SK-N-SH (cell line): Measurements from ENCODE around the gene AQP9. TPM values are rescaled to one million over a fixed set of nuclear protein-coding genes. Genes with fewer than 3 reads are reported as not detected.

Experiments
- CTCF ChIA-PET: fragments of 300-600, 350-600 bp; formaldehyde crosslinking; extraction: SDS; loops from one replicate; lab custom pipeline; 2021; lab: Yijun Ruan, JAX
- POLR2A ChIA-PET: fragments of 350-600 bp; sonication (Branson Sonifier 250); formaldehyde crosslinking; extraction: SDS; loops from one replicate; lab custom pipeline; 2020; ENCODE audit warnings: antibody characterized with exemption, inconsistent platforms; lab: Yijun Ruan, JAX
- DNase-seq: peaks from one replicate; pipeline ENCODE4 v3.0.0; 2012
- H2AFZ ChIP-seq: fragments of 200-600 bp; sonication (generic); 2 replicates; pipeline ENCODE4 v1.8.1; 2016; ENCODE audit warnings: antibody characterized with exemption, mild to moderate bottlenecking, low read depth
- H3F3A ChIP-seq: fragments of 200-600 bp; sonication (generic); replicated peaks from 2 replicates; pipeline ENCODE3; 2016; ENCODE audit warnings: antibody characterized with exemption, mild to moderate bottlenecking; ENCODE audit not compliant: insufficient read depth
- H3K27ac ChIP-seq, 2 experiments: fragments of 200-500 bp in 1 of 2; fragments of 200-600 bp in 1 of 2; sonication (Bioruptor generic) in 1 of 2; sonication (generic), shearing (Covaris generic) in 1 of 2; 2 replicates each; pipeline versions ENCODE4 v1.5.1 to v1.6.1; 2014 to 2016; ENCODE audit warnings: low read depth in 2 of 2, inconsistent platforms in 1 of 2, low read length in 1 of 2, mild to moderate bottlenecking in 1 of 2, mixed read lengths in 1 of 2
- H3K27me3 ChIP-seq: fragments of 200-600 bp; sonication (generic), shearing (Covaris generic); 2 replicates; pipeline ENCODE4 v1.6.1; 2016; ENCODE audit warnings: mixed run types; ENCODE audit not compliant: insufficient read depth
- H3K36me3 ChIP-seq, 2 experiments: fragments of 200-500 bp in 1 of 2; fragments of 200-600 bp in 1 of 2; sonication (Bioruptor generic) in 1 of 2; sonication (generic) in 1 of 2; replicated peaks in 1 of 2; 2 replicates each; pipeline versions ENCODE3 to v1.5.1; 2014 to 2016; ENCODE audit warnings: low read length in 1 of 2, mild to moderate bottlenecking in 1 of 2; ENCODE audit not compliant: insufficient read depth in 2 of 2, control insufficient read depth in 1 of 2
- H3K4me1 ChIP-seq, 2 experiments: fragments of 200-500 bp in 1 of 2; fragments of 200-600 bp in 1 of 2; sonication (Bioruptor generic) in 1 of 2; sonication (generic), shearing (Covaris generic) in 1 of 2; 2 replicates each; pipeline versions ENCODE4 v1.5.1 to v1.6.1; 2014 to 2016; ENCODE audit warnings: low read depth in 1 of 2, low read length in 1 of 2, mixed run types in 1 of 2; ENCODE audit not compliant: insufficient read depth in 2 of 2, control insufficient read depth in 1 of 2
- H3K4me2 ChIP-seq: fragments of 200-600 bp; sonication (generic), shearing (Covaris generic); 2 replicates; pipeline ENCODE4 v1.6.1; 2017; ENCODE audit warnings: mixed run types
- H3K4me3 ChIP-seq, 2 experiments: fragments of 200-500 bp in 1 of 2; fragments of 200-600 bp in 1 of 2; sonication (Bioruptor generic) in 1 of 2; sonication (generic), shearing (Covaris generic) in 1 of 2; 2 replicates each; pipeline versions ENCODE4 v1.5.1 to v1.8.1; 2014 to 2016; ENCODE audit warnings: low read depth in 2 of 2, inconsistent platforms in 1 of 2, low read length in 1 of 2, mild to moderate bottlenecking in 1 of 2, mixed read lengths in 1 of 2, moderate library complexity in 1 of 2
- H3K79me2 ChIP-seq: fragments of 200-600 bp; sonication (generic); 2 replicates; pipeline ENCODE4 v1.8.1; 2017; ENCODE audit warnings: mild to moderate bottlenecking; ENCODE audit not compliant: insufficient read depth
- H3K9ac ChIP-seq: fragments of 200-600 bp; sonication (generic); 2 replicates; pipeline ENCODE4 v1.6.1; 2017; ENCODE audit warnings: mixed run types
- H3K9me2 ChIP-seq: fragments of 200-600 bp; sonication (generic); 2 replicates; pipeline ENCODE4 v1.6.1; 2017; ENCODE audit warnings: mixed run types
- H3K9me3 ChIP-seq: fragments of 200-600 bp; sonication (generic); 2 replicates; pipeline ENCODE4 v1.6.1; 2017; ENCODE audit warnings: mixed run types, mild to moderate bottlenecking, moderate library complexity
- H4K20me1 ChIP-seq: fragments of 200-600 bp; sonication (generic); 2 replicates; pipeline ENCODE4 v1.6.1; 2017; ENCODE audit warnings: mild to moderate bottlenecking, mixed run types; ENCODE audit not compliant: insufficient read depth
- ELF1 ChIP-seq: IDR thresholded peaks from 2 replicates; pipeline ENCODE4 v1.4.0; 2012
- EP300 ChIP-seq, 2 experiments: IDR thresholded peaks; 2 replicates each; pipeline versions ENCODE4 v1.4.0 to v1.6.1; 2012; ENCODE audit warnings: borderline replicate concordance in 1 of 2, low read depth in 1 of 2, low read length in 1 of 2
- EZH2phosphoT487 ChIP-seq: fragments of 200-600 bp; sonication (generic); IDR thresholded peaks from 2 replicates; pipeline ENCODE4 v1.6.1; 2017; ENCODE audit warnings: low read depth, mixed run types, mild to moderate bottlenecking, antibody characterized with exemption, moderate library complexity, borderline replicate concordance
- FOXJ3 ChIP-seq: sonication (generic); formaldehyde crosslinking; IDR thresholded peaks from 2 replicates; pipeline ENCODE4 v1.5.1; 2020; ENCODE audit warnings: mild to moderate bottlenecking, missing genetic modification reagents
- JUND ChIP-seq: IDR thresholded peaks from 2 replicates; pipeline ENCODE4 v1.4.0; 2012
- MEF2A ChIP-seq: IDR thresholded peaks from 2 replicates; pipeline ENCODE4 v1.4.0; 2012; ENCODE audit warnings: low read depth, borderline replicate concordance
- MXI1 ChIP-seq: IDR thresholded peaks from 2 replicates; pipeline ENCODE4 v1.6.1; 2012; ENCODE audit warnings: mild to moderate bottlenecking, low read depth, low read length, improper control_type of control experiment
- NRF1 ChIP-seq: IDR thresholded peaks from 2 replicates; pipeline ENCODE4 v1.6.1; 2012; ENCODE audit warnings: low read depth, mild to moderate bottlenecking, low read length
- POLR2AphosphoS5 ChIP-seq: IDR thresholded peaks from 2 replicates; pipeline ENCODE4 v1.6.1; 2012; ENCODE audit warnings: low read depth, low read length
- RAD21 ChIP-seq: IDR thresholded peaks from 2 replicates; pipeline ENCODE4 v1.6.1; 2012; ENCODE audit warnings: mild to moderate bottlenecking, low read length
- RCOR1 ChIP-seq: fragments of 150-350 bp; IDR thresholded peaks from 2 replicates; pipeline ENCODE4 v1.6.1; 2017; ENCODE audit warnings: antibody characterized with exemption, low read length
- RFX5 ChIP-seq: IDR thresholded peaks from 2 replicates; pipeline ENCODE4 v1.6.1; 2012; ENCODE audit warnings: mild to moderate bottlenecking, improper control_type of control experiment, low read length
- RXRA ChIP-seq: IDR thresholded peaks from 2 replicates; pipeline ENCODE4 v1.4.0; 2012; ENCODE audit warnings: low read depth, mild to moderate bottlenecking, borderline replicate concordance
- SMC3 ChIP-seq: IDR thresholded peaks from 2 replicates; pipeline ENCODE4 v1.6.1; 2012; ENCODE audit warnings: low read depth, low read length, improper control_type of control experiment
- TCF12 ChIP-seq: IDR thresholded peaks from 2 replicates; pipeline ENCODE4 v1.4.0; 2012
- YY1 ChIP-seq: IDR thresholded peaks from 2 replicates; pipeline ENCODE4 v1.4.0; 2012; ENCODE audit warnings: low read depth, mild to moderate bottlenecking
- WGBS: methylation state at CpG from one replicate; pipeline ENCODE4 v1.1.6; 2017; ENCODE audit warnings: low lambda C conversion rate; 5-methylcytosine and 5-hydroxymethylcytosine counted together
- polyA plus RNA-seq, 3 experiments: library from polyadenylated mRNA; depleted of rRNA; stranded (reverse); fragments of >200 nt; gene quantifications; 2 replicates each; pipeline ENCODE4 v1.2.3, GENCODE V29; 2012
- TF ChIP-seq, protein P1 (sequence below): fragments of 200-600 bp; sonication (generic); IDR thresholded peaks from 2 replicates; pipeline ENCODE4 v1.6.1; 2017; ENCODE audit warnings: antibody characterized with exemption, mild to moderate bottlenecking, moderate library complexity
- TF ChIP-seq, protein P2 (sequence below): fragments of 150-350 bp; IDR thresholded peaks from 2 replicates; pipeline ENCODE4 v1.6.1; 2017; ENCODE audit warnings: antibody characterized with exemption, low read length, low read depth, borderline replicate concordance
- TF ChIP-seq, protein P3 (sequence below): fragments of 150-350 bp; IDR thresholded peaks from 2 replicates; pipeline ENCODE4 v1.6.1; 2016; ENCODE audit warnings: mild to moderate bottlenecking, low read depth, low read length
- TF ChIP-seq, protein P4 (sequence below): IDR thresholded peaks from 2 replicates; pipeline ENCODE4; 2012

The AQP9 gene
- polyA plus RNA-seq, 1 of the 3 experiments (the other 2 are of a cell fraction), result not detected

DNA sequence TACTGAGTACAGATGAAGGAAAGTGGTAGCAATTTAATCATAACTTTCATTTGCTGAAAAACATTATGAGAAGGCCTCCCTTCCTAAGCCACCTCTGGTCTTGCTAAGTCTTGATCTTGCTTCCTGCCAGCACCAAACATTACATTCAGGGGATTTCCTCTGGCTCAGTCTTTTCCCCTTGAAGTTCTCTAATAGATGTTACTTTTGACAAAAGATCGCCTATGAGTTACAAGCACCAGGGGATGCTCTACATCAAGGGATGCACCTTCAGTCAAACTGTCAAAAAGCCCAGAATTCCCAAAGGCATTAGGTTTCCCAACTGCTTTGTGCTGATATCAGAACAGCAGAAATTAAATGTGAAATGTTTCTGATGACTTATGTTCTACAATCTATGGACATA, 47.3 kb downstream of the AQP9 start:
- no peaks in the 10 kb centered on the region for H4K20me1 ChIP-seq
- H3K36me3 ChIP-seq, result no peaks in the 10 kb centered on the region
- no peaks in the 10 kb centered on the region for H3F3A ChIP-seq
- 35% methylated on average over 1 of the region's 1 CpG for WGBS
- no peak overlapping the region for H3K4me2 ChIP-seq
- DNase-seq, result no peak
- no peaks in the 10 kb centered on the region; a peak in 1 of 4 replicates for H3K4me1 ChIP-seq
- H2AFZ ChIP-seq, result no peak overlapping the region
- H3K79me2 ChIP-seq, result no peaks in the 10 kb centered on the region
- no peaks in the 10 kb centered on the region for H3K9me2 ChIP-seq
- H3K9ac ChIP-seq, result no peak overlapping the region
- H3K27me3 ChIP-seq, result peaks cover 8% of the 10 kb centered on the region; the same call in 1 of the 2 replicates
- ChIA-PET POLR2A (no interaction called here), CTCF (interaction anchor here (1.1 to 2.2 kb wide), 3 partner anchors 324 to 743 kb away, joined by 3 to 14 read pairs (median 6); no protein-coding TSS in a partner anchor)
- TF ChIP-seq, protein P1, sequence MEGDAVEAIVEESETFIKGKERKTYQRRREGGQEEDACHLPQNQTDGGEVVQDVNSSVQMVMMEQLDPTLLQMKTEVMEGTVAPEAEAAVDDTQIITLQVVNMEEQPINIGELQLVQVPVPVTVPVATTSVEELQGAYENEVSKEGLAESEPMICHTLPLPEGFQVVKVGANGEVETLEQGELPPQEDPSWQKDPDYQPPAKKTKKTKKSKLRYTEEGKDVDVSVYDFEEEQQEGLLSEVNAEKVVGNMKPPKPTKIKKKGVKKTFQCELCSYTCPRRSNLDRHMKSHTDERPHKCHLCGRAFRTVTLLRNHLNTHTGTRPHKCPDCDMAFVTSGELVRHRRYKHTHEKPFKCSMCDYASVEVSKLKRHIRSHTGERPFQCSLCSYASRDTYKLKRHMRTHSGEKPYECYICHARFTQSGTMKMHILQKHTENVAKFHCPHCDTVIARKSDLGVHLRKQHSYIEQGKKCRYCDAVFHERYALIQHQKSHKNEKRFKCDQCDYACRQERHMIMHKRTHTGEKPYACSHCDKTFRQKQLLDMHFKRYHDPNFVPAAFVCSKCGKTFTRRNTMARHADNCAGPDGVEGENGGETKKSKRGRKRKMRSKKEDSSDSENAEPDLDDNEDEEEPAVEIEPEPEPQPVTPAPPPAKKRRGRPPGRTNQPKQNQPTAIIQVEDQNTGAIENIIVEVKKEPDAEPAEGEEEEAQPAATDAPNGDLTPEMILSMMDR, result peak; percentile 18; the same call in 1 of the 2 replicates
- TF ChIP-seq ELF1 (no peak), RAD21 (peak; percentile 45)
- H3K4me3 ChIP-seq, result no peak overlapping the region
- no peaks in the 10 kb centered on the region for H3K9me3 ChIP-seq
- H3K27ac ChIP-seq, result no peak overlapping the region

DNA sequence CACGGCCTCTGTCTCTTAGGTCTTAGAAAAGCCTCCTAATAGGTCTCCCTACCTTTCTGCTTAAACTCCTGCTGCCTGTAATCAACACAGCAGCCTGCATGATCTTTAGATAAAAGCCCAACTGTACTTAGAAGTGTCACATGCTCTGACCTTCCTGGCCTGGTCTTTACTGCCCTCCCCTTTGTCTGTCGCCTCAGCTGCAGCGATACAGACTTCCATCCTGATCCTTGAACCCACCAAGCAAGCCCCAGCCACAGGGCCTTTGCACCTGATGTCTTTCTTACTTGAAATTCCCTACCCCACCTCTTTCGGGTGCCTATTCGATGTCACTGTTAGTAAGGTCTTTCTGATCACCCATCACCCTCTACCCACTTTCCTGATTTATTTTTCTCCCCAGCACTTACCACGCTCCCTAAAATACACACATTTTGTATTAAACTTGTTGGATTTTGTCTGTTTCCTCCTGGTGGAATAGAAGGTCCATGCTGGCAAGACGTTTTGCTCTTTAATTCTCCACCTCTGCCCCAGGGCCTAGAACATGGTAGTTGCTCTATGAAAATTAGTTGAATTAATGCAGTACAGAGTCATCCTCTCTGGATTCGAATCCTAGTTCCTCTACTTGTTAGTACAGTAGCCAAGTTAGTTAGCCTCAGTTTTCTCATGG, 51.1 kb downstream of the AQP9 start:
- Histone ChIP-seq H3K9me2 (no peaks in the 10 kb centered on the region), H3K79me2 (no peaks in the 10 kb centered on the region), H3K4me1 (no peaks in the 10 kb centered on the region), H3K4me3 (no peak overlapping the region), H3K36me3 (no peaks in the 10 kb centered on the region), H4K20me1 (no peaks in the 10 kb centered on the region), H2AFZ (no peak overlapping the region), H3K27me3 (peaks cover 8% of the 10 kb centered on the region; the same call in 1 of the 2 replicates), H3K9ac (no peak overlapping the region), H3K4me2 (no peak overlapping the region), H3F3A (no peaks in the 10 kb centered on the region), H3K9me3 (peaks cover 5% of the 10 kb centered on the region; the same call in 1 of the 2 replicates), H3K27ac (no peak overlapping the region)
- TF ChIP-seq, protein P2, sequence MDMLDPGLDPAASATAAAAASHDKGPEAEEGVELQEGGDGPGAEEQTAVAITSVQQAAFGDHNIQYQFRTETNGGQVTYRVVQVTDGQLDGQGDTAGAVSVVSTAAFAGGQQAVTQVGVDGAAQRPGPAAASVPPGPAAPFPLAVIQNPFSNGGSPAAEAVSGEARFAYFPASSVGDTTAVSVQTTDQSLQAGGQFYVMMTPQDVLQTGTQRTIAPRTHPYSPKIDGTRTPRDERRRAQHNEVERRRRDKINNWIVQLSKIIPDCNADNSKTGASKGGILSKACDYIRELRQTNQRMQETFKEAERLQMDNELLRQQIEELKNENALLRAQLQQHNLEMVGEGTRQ, result no peak
- TF ChIP-seq, protein P3, sequence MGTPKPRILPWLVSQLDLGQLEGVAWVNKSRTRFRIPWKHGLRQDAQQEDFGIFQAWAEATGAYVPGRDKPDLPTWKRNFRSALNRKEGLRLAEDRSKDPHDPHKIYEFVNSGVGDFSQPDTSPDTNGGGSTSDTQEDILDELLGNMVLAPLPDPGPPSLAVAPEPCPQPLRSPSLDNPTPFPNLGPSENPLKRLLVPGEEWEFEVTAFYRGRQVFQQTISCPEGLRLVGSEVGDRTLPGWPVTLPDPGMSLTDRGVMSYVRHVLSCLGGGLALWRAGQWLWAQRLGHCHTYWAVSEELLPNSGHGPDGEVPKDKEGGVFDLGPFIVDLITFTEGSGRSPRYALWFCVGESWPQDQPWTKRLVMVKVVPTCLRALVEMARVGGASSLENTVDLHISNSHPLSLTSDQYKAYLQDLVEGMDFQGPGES, result no peak
- no peak for TF ChIP-seq ELF1
- TF ChIP-seq NRF1, result no peak
- no peak for TF ChIP-seq MXI1
- TF ChIP-seq JUND, result no peak
- no peak for TF ChIP-seq RCOR1
- TF ChIP-seq RFX5, result no peak
- no peak for TF ChIP-seq EZH2phosphoT487
- TF ChIP-seq POLR2AphosphoS5, result no peak
- TF ChIP-seq SMC3, result no peak
- TF ChIP-seq TCF12, result no peak
- no peak for TF ChIP-seq MEF2A
- TF ChIP-seq RXRA, result no peak
- TF ChIP-seq EP300 (IDR thresholded peaks at IDR 0.05; ENCODE audit: borderline replicate concordance in 1 of 2, low read depth in 1 of 2, low read length in 1 of 2), result no peak
- no peak for TF ChIP-seq YY1
- TF ChIP-seq, protein P4, sequence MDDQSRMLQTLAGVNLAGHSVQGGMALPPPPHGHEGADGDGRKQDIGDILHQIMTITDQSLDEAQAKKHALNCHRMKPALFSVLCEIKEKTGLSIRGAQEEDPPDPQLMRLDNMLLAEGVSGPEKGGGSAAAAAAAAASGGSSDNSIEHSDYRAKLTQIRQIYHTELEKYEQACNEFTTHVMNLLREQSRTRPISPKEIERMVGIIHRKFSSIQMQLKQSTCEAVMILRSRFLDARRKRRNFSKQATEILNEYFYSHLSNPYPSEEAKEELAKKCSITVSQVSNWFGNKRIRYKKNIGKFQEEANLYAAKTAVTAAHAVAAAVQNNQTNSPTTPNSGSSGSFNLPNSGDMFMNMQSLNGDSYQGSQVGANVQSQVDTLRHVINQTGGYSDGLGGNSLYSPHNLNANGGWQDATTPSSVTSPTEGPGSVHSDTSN, result no peak
- TF ChIP-seq FOXJ3 (CRISPR knock-in tag), result no peak
- 58% methylated on average over 8 of the region's 8 CpGs for WGBS
- ChIA-PET CTCF (no interaction called here), POLR2A (no interaction called here)
- no peak for DNase-seq
